T follicular helper cell (primary cell): ENCODE measurements around the gene NLRP6.

Experiments used
- DNase-seq: peaks from one replicate; pipeline ENCODE4 v3.0.0-alpha.2; 2020; ENCODE audit warnings: low read depth

The NLRP6 gene

DNA sequence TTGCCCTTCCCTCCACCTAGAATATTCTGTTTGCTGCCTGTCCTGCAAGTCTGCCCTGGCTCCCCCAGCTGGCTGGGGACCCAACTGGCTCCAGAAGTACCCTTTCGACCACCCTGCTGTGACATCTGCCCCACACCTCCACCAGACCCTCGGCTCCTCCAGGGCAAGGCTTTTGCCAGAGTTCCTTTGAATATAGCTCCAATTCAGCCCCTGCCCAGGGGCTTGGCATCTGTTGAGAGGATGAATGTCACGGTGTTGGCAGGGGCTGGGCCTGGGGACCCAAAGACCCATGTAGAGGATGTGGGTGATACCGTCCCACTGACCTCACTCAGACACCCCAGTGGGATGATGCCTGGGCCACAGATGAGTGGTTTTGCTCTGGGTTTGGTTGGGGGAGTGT is 4.0 kb downstream of the NLRP6 start:
- DNase-seq = no peak

DNA sequence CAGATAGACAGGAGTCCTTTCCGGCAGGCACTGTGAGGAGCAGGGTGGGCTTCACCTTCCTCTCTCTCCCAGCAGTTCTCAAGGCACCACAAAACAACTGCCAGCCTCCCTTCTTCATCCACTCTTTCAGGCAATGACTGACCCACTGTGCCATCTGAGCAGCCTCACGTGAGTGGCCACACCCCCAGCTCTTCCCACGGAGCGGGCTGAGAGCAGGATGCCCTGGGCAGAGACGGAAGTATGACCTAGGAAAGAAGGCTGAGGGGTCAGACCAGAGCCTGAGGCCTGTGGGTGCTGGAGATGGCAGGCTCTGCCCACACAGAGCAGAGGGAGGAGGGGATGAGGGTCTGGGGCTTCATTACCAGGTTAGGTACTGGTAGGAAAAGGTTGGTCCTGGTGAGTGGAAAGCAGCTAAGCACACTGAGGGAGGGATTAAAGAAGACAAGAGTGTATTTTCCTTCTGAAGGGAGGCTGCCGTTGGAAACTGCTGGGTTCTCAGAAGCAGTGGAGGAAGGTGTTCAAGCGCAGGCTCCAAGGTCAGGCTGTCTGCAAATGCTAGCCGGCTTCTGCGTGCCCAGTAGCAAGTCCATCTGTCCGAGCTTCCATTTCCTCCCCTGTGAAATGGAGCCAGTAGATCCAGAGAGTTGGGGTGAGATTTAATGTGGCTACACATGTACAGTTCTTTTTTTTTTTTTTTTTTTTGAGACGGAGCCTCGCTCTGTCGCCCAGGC is 4.6 kb downstream of the NLRP6 start:
- no peak for DNase-seq

DNA sequence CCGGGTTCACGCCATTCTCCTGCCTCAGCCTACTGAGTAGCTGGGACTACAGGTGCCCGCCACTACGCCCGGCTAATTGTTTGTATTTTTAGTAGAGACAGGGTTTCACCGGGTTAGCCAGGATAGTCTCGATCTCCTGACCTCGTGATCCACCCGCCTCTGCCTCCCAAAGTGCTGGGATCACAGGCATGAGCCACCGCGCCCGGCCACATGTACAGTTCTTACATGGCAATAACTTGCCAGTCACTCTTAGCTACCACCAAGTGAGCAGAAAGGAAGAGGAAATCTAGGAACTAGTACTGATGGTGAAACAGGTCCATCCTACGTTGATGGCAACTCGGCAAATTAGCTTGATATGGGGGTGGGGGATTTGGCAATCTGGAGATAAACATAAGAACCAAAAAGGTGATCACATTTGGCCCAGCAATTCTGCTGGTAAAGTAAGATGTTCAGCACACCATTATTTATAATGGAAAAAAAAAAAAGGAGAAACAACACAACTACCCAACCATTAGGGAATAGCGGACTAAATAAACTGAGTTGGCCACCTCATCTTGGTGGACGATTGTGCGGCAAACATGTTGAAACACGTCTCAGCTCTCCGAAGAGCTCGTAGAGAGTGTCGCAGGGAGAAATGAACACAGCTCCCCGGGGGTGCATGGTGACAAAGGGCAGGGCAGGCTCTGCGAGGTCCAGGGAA is 5.3 kb downstream of the NLRP6 start:
- no peak for DNase-seq

GRCh38 chr11:284105-285020 is 6.2 kb downstream of the NLRP6 start:
- DNase-seq = no peak

DNA sequence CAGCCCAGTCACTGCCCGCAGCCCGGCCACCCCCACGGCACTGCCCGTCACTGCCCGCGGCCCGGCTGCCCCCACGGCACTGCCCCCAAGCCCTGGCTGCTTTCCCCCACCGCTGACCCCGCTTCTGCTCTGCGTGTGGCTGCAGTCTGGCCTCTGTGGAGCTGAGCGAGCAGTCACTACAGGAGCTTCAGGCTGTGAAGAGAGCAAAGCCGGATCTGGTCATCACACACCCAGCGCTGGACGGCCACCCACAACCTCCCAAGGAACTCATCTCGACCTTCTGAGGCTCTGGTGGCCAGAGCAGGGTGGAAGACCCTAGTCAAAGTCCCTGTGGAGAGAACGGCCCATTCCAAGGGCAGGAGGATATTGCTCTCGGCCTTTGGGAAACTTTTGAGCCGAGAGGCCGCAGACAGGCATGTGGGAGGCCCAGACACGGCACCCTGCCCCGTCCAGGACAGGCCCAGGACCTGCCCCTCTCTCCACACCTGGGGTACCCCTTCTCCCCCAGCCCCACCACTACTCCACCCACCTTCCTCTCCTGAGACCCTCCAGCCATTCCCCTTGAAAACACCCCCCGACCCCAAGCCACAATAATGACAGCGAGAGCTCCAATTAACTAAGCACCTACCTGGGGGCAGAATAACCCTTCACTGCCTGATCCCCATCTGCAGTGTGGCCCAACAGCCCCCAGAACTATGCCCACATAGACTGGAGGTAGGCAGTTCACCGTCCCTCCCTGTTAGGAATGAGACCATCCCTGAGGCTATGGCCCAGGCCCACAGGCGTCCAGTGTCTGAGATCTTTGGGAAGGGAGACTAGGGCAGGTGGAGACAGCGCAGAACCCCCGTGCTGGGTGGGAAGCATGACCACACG is 7.0 kb downstream of the NLRP6 start:
- DNase-seq = no peak

DNA sequence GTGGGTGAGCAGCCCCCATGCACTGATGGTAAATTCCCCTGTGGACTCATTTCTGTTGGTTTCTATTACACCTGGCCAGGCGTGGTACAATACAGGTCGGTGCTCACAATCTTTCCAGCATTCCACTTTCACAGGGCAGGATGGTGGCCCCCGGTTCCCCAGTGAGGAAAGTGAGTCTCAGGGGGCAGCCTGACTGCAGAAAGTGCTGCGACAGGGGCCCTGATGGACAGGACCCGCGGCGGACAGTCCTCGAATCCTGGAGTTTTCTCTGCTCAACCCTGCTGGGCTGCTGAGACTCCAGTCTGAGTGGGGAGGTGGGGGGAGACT is 7.7 kb downstream of the NLRP6 start:
- no peak for DNase-seq

- peak; percentile 77 for DNase-seq
These were observed 9.0 kb downstream of the NLRP6 start for GRCh38 chr11:286977-287820.

DNA sequence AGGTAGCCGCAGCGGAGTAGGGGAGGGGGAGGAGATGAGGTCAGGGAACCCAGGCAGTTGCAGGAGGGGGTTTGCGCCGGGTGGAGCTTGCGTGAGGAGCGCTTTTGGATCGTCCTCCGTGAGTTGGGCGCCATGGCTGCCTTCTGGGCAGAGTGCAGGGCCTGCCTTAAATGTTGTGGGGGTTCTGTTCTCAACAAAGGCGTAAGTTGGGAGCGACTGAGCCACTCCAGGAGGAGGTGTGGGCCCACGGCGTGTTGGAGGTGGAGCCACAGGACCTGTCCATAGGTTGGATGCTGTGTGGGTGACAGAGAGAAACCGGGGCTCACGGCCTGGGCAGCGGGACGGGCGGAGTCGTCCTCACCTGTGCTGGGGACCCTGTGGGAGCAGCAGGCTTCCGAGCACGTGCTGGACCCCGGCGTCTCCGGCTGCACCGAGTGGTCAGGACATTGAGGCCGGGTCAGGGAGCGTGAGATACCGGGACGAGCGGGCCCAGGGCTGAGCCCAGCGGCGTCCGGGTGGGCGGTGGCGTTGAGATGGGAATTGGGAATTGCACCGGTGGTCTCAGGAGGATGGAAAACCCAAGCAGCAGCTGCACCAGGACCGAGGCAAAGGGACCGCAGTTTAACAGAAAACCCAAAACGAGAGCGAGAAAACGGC is 9.7 kb downstream of the NLRP6 start:
- DNase-seq = peak; percentile 67

DNA sequence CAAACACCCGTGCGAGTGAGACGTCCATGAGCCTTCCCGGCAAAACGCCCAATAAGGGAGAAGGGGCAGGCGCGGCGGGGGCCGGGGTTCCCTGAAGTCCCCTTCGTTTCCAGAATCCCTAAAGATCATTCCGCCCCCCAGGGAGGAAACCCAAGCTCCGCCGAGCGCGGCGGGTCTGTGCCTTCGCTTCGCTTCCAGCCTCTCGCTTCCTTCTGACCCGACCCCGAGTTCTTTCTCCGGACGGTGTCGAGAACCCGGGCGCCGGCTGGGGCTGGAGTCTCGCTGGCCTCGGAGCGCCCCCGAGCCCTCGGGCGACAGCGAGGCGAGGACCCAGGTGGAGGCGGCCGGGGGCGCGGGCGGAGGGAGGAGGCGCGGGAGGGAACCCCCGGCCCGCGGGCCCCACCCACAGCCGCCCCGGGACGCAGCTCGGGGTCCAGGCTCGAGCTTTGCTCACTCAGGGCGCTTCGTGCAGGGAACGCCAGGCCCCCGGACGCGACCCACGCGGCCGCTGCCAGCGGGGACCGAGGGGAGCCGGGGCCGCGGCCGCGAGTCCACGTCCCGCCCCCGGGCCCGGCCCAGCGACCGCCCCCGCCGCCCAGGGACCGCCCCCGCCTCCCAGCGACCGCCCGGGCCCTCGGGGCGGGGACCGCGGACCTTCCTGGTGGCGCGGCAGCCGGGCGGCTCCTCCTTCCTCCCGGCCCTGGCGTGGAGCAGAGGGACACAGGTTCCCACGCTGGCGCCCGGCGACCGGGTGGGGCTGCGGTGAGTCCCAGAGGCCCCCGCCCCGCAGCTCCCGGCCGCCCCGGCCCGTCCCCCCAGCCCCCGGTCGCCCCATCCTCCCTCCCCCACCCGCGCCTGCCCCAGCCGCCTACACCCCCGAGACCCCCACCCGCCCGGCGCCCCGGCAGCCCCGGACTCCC is 10.5 kb downstream of the NLRP6 start, which contains the start of gene PGGHG:
Gene PGGHG (plus strand): TSS at position 649 of the 920 bp plus-strand sequence. CDS start 691 bp downstream, outside the sequence.
- DNase-seq = no peak

DNA sequence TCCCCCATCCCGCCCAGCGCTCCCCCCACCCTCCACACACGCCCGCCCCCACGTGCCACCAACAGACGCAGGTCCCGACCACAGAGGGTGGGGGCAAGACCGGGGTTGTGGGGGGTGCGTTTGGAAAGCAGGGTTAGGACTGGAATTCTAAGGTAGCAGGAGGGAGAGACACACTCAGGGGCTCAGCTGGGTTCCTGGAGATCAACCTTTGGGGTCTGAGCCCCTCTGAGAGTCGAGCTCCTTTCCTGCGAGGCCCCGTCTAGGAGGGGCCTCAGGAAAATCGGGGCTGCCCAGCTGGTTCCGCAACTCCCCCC is 11.1 kb downstream of the NLRP6 start:
- DNase-seq = no peak

DNA sequence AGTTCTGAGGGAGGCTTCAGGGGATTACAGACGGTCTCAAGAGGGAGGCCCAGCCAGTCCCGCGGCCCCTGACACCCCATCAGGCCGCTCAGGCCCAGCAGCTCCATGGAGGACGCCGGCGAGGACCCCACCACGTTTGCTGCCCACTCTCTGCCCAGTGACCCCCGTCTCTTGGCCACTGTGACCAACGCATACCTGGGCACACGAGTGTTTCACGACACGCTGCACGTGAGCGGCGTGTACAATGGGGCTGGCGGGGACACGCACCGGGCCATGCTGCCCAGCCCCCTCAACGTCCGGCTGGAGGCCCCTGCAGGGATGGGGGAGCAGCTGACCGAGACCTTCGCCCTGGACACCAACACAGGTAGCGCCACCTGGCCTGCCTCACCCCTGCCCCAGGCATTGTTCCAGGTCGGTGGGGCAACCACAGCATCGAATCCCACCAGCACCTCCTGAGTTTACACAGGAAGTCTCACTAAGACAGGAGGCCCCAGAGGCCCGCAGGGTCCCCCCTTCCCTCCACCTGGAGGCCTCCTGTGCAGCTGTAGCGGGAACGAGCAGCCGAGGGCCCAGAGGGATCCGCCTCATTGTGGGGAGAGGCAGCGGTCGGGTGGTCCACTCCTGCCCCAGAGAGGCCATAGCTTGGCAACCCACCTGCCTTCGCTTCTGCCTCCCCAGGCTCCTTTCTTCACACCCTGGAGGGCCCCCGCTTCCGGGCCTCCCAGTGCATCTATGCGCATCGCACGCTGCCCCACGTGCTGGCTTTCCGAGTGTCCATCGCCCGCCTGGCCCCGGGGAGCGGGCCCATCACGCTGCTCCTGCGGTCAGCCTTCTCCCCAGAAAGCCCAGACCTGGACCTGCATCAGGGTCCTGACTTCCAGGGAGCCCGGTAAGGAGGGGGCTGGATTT is 11.8 kb downstream of the NLRP6 start:
- DNase-seq = no peak

- no peak for DNase-seq
These were observed 12.5 kb downstream of the NLRP6 start for GRCh38 chr11:290621-291231.

- no peak for DNase-seq
These were observed 13.3 kb downstream of the NLRP6 start for GRCh38 chr11:291281-292210.

DNA sequence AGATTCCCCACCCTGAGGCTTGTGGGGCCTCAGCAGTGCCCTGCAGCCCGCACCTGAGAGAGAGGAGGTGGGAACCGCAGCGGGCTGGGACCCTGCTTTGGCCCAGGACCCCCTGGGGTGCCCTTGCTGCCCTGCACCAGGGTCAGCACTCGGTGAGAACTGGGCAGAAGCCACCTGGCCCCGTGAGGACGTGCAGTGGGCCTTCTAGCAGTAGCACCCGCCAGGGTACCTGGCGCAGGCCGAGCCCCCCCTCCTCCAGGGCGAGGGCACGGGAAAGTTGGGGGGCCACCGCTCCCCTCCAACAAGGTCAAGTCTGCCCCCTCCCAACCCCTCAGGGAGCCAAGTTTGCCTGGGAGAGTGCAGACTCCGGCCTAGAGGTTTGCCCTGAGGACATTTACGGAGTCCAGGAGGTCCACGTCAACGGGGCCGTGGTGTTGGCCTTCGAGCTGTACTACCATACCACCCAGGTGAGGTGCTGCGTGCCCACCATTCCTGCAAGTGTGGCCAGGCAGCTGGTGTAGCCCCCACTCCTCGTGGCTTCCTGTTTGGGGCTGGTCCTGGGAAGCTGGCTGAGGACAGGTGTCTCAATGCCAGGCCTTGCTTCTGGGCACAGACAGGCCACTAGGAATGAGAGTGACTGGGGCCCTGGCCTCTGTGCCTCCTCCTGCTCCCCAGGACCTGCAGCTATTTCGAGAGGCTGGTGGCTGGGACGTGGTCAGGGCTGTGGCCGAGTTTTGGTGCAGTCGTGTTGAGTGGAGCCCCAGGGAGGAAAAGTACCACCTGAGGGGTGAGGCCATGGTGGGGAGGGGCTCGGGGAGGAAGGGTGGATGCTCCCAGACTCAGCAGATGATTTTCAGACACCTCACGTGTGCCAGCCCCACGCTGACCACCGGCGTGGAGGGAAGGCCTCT is 14.3 kb downstream of the NLRP6 start:
- no peak for DNase-seq

GRCh38 chr11:293271-293851 is 15.2 kb downstream of the NLRP6 start:
- no peak for DNase-seq
